SK-N-MC (cell line): Measurements from ENCODE around the gene ADPRM.

Source experiments
- EZH2 ChIP-seq: fragments of 200-600 bp; sonication (generic); IDR thresholded peaks from one replicate; pipeline ENCODE4 v1.6.1; 2017; ENCODE audit warnings: antibody characterized with exemption
- POLR2AphosphoS5 ChIP-seq: IDR thresholded peaks from 2 replicates; pipeline ENCODE4 v1.6.1; 2012; ENCODE audit warnings: mild to moderate bottlenecking, low read depth, low read length, borderline replicate concordance

GRCh38 chr17:10755592-10756127, 58.3 kb downstream of the ADPRM start:
- TF ChIP-seq POLR2AphosphoS5 (no peak), EZH2 (no peak)
